Panc1 (cell line): Measurements from ENCODE around the gene LYZL1. TPM values are rescaled to one million over a fixed set of nuclear protein-coding genes. Genes with fewer than 3 reads are reported as not detected.

Experiments
- ATAC-seq: fragments of 200-7000 bp; cut with Tn5 transposase; 2 replicates; pipeline ENCODE4 v1.9.1; 2020; ENCODE audit warnings: mild to moderate bottlenecking, moderate library complexity
- BruUV-seq: library from RNA; stranded (reverse); fragments of 400-500 nt; replicated peaks from 2 replicates; lab custom pipeline; 2021; lab: Mats Ljungman, UMichigan
- CTCF ChIA-PET: fragments of 300-600 bp; sonication (Branson Sonifier 250); formaldehyde crosslinking; loops from one replicate; lab custom pipeline; 2022; ENCODE audit warnings: antibody characterized with exemption; lab: Charles Lee
- POLR2A ChIA-PET: fragments of 300-600 bp; sonication (Branson Sonifier 250); formaldehyde crosslinking; loops from one replicate; lab custom pipeline; 2022; ENCODE audit warnings: antibody characterized with exemption; lab: Charles Lee
- DNase-seq: peaks from one replicate; pipeline ENCODE4 v3.0.0-alpha.2; 2010; ENCODE audit warnings: low read depth, low spot score
- H3K27ac ChIP-seq: 2 replicates; pipeline ENCODE4 v1.5.1; 2011; ENCODE audit warnings: mild to moderate bottlenecking, low read length, inconsistent platforms
- H3K27me3 ChIP-seq: fragments of 200-500 bp; sonication (Bioruptor generic); 2 replicates; pipeline ENCODE4 v1.6.0; 2014; ENCODE audit warnings: low read length, inconsistent platforms; ENCODE audit not compliant: control insufficient read depth, insufficient read depth
- H3K36me3 ChIP-seq: fragments of 200-500 bp; sonication (Bioruptor generic); 2 replicates; pipeline ENCODE4 v1.5.1; 2014; ENCODE audit warnings: inconsistent platforms, mild to moderate bottlenecking, low read length, moderate library complexity; ENCODE audit not compliant: control insufficient read depth, insufficient read depth
- H3K4me1 ChIP-seq: 2 replicates; pipeline ENCODE4 v1.5.1; 2011; ENCODE audit warnings: inconsistent platforms, mild to moderate bottlenecking, low read length, moderate library complexity; ENCODE audit not compliant: control insufficient read depth, insufficient read depth
- H3K4me3 ChIP-seq, 2 experiments: 2 replicates each; pipeline ENCODE4 v1.5.1; 2011 to 2012; ENCODE audit warnings: low read depth in 2 of 2, low read length in 2 of 2, mild to moderate bottlenecking in 2 of 2, inconsistent platforms in 1 of 2, moderate library complexity in 1 of 2
- H3K9me3 ChIP-seq: fragments of 200-500 bp; sonication (Bioruptor generic); 2 replicates; pipeline ENCODE4 v1.5.1; 2014; ENCODE audit warnings: low read depth, mild to moderate bottlenecking, inconsistent platforms, low read length, moderate library complexity; ENCODE audit not compliant: control insufficient read depth, insufficient read depth
- CTCF ChIP-seq: fragments of 450-650 bp; IDR thresholded peaks from 2 replicates; pipeline ENCODE4 v1.5.1; 2017; ENCODE audit warnings: mild to moderate bottlenecking
- POLR2AphosphoS5 ChIP-seq: IDR thresholded peaks from 2 replicates; pipeline ENCODE4 v1.6.1; 2012; ENCODE audit warnings: mild to moderate bottlenecking, low read depth, low read length, moderate library complexity
- REST ChIP-seq, 2 experiments: IDR thresholded peaks; 2 replicates each; pipeline ENCODE4 v1.6.1; 2011 to 2012; ENCODE audit warnings: low read depth in 2 of 2, control low read depth in 1 of 2, low read length in 1 of 2, mild to moderate bottlenecking in 1 of 2, moderate library complexity in 1 of 2; ENCODE audit not compliant: insufficient read depth in 1 of 2
- SIN3A ChIP-seq: IDR thresholded peaks from 2 replicates; pipeline ENCODE4 v1.6.1; 2012; ENCODE audit warnings: low read depth, mild to moderate bottlenecking, low read length, moderate library complexity, borderline replicate concordance; ENCODE audit not compliant: insufficient read depth
- TCF7L2 ChIP-seq: IDR thresholded peaks from 2 replicates; pipeline ENCODE4 v1.6.1; 2011; ENCODE audit warnings: mild to moderate bottlenecking, low read depth, low read length, inconsistent platforms
- in situ Hi-C: cut with HindIII; loops from 2 replicates; pipeline ENCODE4 v1.10.0; 2016; ENCODE audit warnings: low sequenced_read_pairs, low pct_unique_long_range_greater_than_20kb
- intact Hi-C: fragments of 100-400 bp; cut with micrococcal nuclease; formaldehyde crosslinking; loops from one replicate; pipeline ENCODE4 v1.10.0; 2022; ENCODE audit not compliant: unreplicated experiment
- total RNA-seq: library from RNA; stranded (reverse); gene quantifications from one replicate; pipeline ENCODE4 v1.2.1, GENCODE V29; 2021; ENCODE audit not compliant: unreplicated experiment

LYZL1 gene
- total RNA-seq, 1 experiment from 2014 or later: not detected

DNA sequence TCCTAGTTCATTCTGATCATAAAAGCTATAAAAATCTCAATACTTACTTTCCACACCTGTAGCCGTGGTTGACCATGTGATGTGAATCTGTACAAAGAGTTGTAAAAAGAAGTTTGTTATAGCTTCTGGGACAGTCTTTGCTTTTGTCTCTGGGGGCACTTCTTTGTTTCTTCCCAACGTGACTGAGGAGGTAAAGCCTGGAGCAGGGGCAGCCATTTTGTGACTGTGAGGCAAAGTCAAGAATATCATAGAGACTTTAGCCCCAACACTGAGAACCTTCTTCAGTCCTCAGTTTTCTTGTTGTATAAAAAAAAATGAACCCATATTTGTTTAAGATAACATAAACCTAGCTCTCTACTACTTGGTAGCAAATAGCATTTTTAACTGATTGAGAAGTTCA, 29.4 kb upstream of the LYZL1 start:
- POLR2A ChIA-PET: no interaction called here
- no peak for ATAC-seq
- BruUV-seq: no TSS peak

GRCh38 chr10:29263506-29263905, 25.4 kb upstream of the LYZL1 start:
- BruUV-seq: no TSS peak
- no peaks in the 10 kb centered on the region; the same call in 1 of the 2 replicates for H3K4me1 ChIP-seq
- in situ Hi-C loops: no loop called here
- H3K27me3 ChIP-seq: no peaks in the 10 kb centered on the region
- TF ChIP-seq CTCF (no peak), SIN3A (no peak), REST (IDR thresholded peaks at IDR 0.05; ENCODE audit: insufficient read depth in 1 of 2, low read depth in 2 of 2, low read length in 1 of 2) (no peak), POLR2AphosphoS5 (no peak), TCF7L2 (no peak)
- ChIA-PET CTCF (no interaction called here), POLR2A (no interaction called here)
- H3K4me3 ChIP-seq: no peak overlapping the region
- H3K9me3 ChIP-seq: no peaks in the 10 kb centered on the region
- no peaks in the 10 kb centered on the region for H3K36me3 ChIP-seq
- no peak for ATAC-seq
- H3K27ac ChIP-seq: no peak overlapping the region
- intact Hi-C loops: no loop called here
- no peak for DNase-seq

More for the DNA sequence above, 29.4 kb upstream of the LYZL1 start:
- CTCF ChIA-PET: interaction anchor here (0.6 kb wide), 1 partner anchor 584 kb away, joined by 5 read pairs; no protein-coding TSS in a partner anchor
- TF ChIP-seq POLR2AphosphoS5 (no peak), REST (IDR thresholded peaks at IDR 0.05; ENCODE audit: insufficient read depth in 1 of 2, low read depth in 2 of 2, low read length in 1 of 2) (no peak), CTCF (no peak), TCF7L2 (no peak), SIN3A (no peak)
- no peak for DNase-seq
- Histone ChIP-seq H3K4me1 (peaks cover 17% of the 10 kb centered on the region), H3K27ac (peak overlapping the region; percentile 51; the same call in 1 of the 2 replicates), H3K4me3 (no peak overlapping the region), H3K27me3 (no peaks in the 10 kb centered on the region), H3K9me3 (no peaks in the 10 kb centered on the region), H3K36me3 (no peaks in the 10 kb centered on the region)
- in situ Hi-C loops (no loop called here), intact Hi-C loops (no loop called here)
